Panc1 (cell line): ENCODE data around the gene DBF4B.

Experiments used
- POLR2AphosphoS5 ChIP-seq: IDR thresholded peaks from 2 replicates; pipeline ENCODE4 v1.6.1; 2012; ENCODE audit warnings: mild to moderate bottlenecking, low read depth, low read length, moderate library complexity
- SIN3A ChIP-seq: IDR thresholded peaks from 2 replicates; pipeline ENCODE4 v1.6.1; 2012; ENCODE audit warnings: low read depth, mild to moderate bottlenecking, low read length, moderate library complexity, borderline replicate concordance; ENCODE audit not compliant: insufficient read depth
- TF ChIP-seq, protein P1 (sequence below): fragments of 450-650 bp; IDR thresholded peaks from 2 replicates; pipeline ENCODE4 v1.5.1; 2017; ENCODE audit warnings: mild to moderate bottlenecking

DNA sequence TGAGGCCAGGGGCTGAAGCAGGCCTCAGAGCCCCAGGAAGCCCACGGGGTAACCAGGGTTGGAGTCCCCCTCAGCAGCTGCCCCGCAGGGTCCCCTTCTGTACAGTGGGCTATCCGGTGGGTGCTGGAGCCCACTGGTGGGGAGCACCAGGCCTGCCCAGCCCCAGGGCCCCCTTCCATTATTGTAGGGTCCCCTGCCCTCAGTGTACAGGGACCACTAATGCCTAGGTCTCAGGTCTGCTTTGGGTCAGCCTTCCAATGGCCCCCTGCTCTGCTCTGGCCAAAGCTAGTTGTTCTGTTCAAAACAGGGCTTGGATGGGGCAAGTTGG, 51.4 kb downstream of the DBF4B start:
- TF ChIP-seq, protein P1, sequence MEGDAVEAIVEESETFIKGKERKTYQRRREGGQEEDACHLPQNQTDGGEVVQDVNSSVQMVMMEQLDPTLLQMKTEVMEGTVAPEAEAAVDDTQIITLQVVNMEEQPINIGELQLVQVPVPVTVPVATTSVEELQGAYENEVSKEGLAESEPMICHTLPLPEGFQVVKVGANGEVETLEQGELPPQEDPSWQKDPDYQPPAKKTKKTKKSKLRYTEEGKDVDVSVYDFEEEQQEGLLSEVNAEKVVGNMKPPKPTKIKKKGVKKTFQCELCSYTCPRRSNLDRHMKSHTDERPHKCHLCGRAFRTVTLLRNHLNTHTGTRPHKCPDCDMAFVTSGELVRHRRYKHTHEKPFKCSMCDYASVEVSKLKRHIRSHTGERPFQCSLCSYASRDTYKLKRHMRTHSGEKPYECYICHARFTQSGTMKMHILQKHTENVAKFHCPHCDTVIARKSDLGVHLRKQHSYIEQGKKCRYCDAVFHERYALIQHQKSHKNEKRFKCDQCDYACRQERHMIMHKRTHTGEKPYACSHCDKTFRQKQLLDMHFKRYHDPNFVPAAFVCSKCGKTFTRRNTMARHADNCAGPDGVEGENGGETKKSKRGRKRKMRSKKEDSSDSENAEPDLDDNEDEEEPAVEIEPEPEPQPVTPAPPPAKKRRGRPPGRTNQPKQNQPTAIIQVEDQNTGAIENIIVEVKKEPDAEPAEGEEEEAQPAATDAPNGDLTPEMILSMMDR: no peak
- no peak for TF ChIP-seq POLR2AphosphoS5
- TF ChIP-seq SIN3A: no peak
